Activated T-cell treated with anti-CD3 and anti-CD28 coated beads for 48 hours (primary cell): ENCODE measurements around the gene TIGD4.
A peak's percentile ranks its signal among the peaks of the same experiment; 100 is the strongest.

Experiments used
- DNase-seq: peaks from one replicate; pipeline ENCODE4 v3.0.0-alpha.2; 2020; ENCODE audit warnings: low read depth

Gene TIGD4

DNA sequence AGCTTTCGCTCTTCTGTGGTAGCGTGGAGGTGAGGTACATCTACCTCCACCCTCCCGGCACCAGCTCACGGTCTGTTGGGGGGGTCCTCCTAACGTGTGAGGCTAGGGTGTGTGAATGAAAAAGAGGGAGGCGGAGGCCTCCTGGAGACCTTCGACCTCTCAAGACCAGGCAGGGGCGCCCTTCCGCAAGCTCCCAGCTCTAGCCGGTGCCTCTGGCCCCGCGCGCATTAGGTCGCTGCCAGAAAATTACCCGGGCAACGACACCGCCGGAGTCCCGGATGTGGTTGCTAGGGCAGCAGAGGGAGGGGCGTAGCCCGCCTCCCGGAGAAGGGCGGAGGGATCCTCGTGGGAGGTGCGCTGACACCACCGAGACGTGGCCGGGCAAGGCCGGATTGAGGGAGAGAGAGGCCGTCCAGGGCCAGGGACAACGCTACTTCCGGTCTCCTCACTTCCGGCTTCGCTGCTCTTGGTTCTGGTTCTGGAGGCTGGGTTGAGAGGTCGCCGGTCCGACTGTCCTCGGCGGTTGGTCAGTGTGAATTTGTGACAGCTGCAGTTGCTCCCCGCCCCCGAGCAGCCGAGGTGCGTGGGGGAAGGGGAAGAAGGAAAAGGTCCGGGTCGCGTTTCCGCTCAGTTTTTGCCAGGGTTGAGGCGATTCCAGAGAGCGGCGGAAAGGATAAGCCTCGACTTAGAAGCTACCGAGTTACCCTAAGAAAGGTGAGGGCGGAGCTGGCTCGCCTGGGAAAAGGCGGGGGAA, at the start of gene TIGD4, which contains the start of gene ARFIP1:
TIGD4 (minus strand) TSS at position 218 of the 754 bp plus-strand sequence. CDS start 8,726 bp downstream, outside the sequence.
ARFIP1 (plus strand) TSS at position 442 of the 754 bp plus-strand sequence. CDS start 49,680 bp downstream, outside the sequence.
- DNase-seq, result peak; percentile 93

DNA sequence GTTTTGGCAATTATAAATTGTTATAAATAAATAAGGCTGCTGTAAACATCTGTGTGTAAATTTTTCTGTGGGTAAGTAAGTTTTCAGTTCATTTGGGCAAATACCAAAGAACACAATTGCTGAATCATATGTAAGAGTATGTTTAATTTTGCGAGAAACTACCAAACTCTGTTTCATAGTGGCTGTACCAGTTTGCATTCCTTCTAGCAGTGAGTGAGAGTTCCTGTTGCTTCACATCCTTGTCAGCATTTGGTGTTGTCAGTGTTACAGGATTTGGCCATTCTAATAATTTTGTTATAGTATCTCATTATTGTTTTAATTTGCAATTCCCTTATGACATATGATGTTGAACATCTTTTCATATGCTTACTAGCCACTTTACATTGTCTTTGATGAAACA, 48.6 kb upstream of the TIGD4 start:
- no peak for DNase-seq

DNA sequence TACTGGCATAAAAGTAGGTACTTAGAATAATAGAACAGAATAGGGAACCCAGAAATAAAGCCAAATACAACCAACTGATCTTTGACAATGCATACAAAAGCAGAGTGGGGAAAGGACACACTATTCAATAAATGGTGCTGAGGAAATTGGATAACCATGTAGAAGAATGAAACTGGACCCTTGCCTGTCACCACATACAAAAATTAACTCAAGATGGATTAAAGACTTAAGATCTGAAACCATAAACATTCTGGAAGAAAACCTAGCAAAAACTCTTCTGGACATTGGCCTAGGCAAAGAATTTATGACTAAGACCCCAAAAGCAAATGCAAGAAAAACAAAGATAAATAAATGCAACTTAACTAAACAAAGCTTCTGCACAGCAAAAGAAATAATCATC, 45.8 kb upstream of the TIGD4 start:
- DNase-seq, result no peak

DNA sequence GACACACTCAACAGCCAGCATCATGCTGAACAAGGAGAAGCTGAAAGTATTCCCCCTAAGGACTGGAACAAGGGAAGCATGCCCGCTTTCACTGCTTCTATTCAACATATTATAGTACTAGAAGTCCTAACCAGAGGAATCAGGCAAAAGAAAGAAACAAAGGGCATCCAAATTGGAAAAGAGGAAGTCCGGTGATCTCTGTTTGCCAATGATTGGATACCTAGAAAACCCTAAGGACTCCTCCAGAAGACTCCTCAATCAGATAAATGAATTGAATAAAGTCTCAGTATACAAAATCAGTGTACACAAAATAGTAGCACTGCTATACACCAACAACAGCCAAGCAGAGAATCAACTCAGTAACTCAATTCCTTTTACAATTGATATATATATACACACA, 45.0 kb upstream of the TIGD4 start:
- no peak for DNase-seq

DNA sequence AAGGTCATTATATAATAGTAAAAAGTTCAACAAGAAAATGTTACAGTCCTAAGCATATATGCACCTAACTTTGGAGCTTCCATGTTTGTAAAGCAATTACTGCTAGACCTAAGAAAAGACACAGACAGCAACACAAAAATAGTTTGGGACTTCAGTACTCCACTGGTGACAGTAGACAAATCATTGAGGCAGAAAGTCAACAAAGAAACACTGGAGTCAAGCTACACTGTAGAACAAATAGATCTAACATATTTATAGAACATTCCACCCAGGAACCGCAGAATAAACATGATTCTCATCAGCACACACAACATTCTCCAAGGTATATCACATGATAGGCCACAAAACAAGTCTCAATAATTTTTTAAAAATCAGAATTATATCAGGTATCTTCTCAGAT, 42.8 kb upstream of the TIGD4 start:
- no peak for DNase-seq

DNA sequence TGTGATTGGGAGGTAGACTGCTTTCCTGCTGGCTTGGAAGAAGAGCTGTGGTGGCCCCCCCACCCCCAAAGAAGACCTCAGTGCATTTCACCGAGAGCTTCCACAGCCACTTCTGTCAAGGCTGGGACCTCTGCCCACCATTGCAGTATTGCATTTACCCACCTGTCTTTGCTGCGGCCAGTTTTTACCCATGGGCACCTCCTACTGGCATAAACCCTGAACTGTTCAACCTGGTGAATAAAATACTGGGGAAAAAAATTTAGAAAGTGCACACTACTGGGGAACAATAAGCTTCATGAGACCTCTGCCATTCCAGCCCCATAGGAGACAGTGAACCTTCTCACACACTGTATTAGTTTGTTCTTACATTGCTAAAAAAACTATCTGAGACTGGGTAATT, 40.5 kb upstream of the TIGD4 start:
- DNase-seq, result no peak

DNA sequence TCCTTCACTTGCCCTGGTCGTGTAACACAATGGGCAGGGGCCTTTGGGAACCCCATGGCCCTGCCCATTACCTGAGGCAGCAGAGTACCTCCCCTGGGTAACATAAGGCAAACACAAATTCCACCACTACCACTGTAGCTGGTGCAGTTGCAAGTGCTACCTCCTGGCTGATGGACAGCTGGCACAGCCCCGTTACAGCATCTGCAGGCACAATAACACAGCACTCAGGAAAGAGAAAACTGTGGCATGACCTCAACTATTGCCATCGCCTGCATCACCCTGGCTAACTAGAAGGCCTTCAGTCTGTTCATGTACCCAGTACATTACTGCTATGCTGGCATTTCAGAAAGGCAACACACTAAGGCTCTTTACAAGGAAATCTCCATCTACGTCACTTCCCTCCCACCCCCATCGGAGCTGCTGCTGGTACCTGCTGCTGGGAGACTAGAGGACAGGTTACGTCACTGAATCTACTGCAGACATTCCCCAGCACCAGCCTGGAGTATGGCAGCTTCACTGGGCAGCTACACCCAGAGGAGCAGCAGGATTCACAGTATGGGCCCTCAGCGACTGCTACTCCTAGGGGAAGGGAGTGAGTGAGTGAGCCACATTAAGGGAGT, 39.6 kb upstream of the TIGD4 start:
- DNase-seq, result no peak

DNA sequence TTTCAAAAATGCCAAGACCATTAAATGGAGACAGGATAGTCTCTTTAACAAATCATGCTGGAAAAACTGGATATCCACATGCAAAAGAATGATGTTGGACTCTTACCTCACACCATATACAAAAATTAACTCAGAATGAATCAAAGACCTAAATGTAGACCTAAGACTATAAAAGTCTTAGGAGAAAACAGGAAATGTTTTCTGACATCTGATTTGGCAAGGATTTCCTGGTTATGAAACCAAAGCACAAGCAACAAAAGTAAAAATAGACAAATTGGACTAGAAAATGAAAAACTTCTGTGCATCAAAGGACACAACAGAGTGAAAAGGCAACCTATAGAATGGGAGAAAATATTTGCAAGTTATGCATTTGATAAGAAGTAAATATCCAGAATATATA, 37.8 kb upstream of the TIGD4 start:
- DNase-seq, result no peak

DNA sequence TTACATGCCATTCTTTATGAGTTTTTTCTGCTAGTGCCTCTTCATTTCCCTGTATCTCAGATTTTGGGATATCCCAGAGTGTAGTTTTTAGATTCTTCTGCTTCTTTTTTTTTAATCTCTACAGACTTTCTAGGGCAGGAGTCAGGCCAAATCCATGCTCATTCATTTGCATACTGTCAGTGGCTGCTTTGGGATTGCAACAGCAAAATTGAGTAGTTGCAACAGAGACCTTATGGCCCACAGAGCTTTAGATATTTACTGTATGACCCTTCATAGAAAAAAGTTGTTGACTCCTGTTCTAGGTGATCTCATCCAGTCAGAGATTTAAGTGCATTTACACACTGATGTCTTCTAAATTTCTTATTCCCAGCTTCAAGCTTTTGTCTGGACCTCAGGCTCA, 35.5 kb upstream of the TIGD4 start:
- DNase-seq, result no peak

DNA sequence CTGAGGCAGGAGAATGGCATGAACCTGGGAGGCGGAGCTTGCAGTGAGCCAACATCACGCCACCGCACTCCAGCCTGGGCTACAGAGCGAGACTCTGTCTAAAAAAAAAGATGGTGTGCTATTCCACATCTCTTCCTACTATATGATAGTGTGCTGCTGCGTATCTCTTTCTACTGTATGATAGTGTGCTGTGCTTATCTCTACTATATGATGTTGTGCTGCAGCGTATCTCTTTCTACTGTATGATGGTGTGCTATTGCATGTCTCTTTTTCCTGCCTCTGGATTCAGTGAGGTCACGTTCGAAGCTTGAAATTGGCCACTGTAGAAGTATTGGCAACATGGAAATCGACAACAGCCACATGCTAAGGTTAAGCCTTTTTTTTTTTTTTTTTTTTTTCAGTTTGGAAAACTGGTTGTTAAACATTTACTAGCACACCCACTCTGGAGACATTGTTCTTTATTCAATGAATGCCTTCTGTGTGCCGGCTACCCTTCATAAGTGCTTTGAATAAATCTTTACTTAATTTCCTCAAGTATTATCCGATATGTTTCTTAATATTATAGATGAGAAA, 31.3 kb upstream of the TIGD4 start:
- DNase-seq, result no peak

DNA sequence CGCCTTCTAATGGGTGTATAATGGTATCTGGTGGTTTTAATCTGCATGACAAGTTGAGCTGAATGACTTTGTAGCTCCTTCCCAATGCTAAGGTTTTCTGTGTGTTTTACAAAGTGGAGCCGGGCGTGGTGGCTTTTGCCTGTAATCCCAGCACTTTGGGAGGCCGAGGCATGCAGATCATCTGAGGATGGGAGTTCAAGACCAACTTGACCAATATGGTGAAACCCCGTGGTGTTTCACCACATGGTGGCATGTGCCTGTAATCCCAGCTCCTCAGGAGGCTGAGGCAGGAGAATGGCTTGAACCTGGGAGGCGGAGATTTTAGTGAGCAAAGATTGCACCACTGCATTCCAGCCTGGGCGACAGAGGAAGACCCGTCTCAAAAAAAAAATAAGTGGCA, 29.1 kb upstream of the TIGD4 start:
- no peak for DNase-seq

DNA sequence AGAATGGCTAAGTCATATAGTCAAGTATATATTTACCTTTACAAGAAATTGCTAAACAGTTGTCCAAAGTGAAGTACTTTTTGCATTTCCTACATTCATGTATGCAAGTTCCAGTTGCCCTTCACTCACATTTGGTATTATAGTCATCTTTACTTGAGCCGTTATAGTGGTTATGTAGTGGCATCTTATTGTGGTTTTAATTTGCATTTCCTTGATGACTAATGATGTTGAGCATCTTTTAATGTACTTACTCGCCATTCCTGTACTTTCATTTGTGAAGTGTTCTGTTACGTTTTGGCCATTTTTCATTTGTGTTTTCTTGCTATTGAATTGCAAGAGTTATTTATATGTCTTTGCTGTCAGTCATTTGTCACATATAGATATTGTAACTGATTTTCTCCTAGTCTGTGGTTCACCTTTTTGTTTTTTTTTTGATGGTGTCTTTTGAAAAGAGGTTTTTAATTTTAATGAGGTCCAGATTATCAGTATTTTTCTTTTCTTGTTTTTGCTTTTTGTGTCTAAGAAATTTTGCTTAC, 27.8 kb upstream of the TIGD4 start:
- no peak for DNase-seq

DNA sequence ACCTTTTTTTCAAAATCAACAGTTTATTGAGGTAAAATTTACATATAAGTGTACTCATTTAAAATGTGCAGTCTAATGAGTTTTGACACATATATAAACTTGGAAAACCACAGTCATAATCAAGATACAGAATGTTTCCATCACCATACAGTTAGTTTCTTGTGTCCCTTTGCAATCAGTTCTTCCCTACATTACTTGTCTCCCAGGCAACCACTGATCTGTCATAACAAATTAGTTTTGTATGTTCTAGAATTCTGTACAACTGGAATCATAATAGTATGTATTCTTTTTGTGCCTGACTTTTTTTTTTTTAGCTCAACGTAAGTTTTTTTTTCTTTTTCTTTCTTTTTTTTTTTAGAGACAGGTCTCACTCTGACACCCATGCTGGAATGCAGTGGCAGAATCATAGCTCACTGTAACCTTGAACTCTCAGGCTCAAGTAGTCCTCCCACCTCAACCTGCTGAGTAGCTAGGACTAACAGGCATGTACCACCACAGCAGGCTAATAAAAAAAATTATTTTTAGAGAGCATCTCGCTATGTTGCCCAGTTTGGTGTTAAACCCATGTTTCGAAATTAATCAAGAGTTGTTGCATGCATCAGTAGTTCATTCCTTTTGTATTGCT, 27.1 kb upstream of the TIGD4 start:
- no peak for DNase-seq

DNA sequence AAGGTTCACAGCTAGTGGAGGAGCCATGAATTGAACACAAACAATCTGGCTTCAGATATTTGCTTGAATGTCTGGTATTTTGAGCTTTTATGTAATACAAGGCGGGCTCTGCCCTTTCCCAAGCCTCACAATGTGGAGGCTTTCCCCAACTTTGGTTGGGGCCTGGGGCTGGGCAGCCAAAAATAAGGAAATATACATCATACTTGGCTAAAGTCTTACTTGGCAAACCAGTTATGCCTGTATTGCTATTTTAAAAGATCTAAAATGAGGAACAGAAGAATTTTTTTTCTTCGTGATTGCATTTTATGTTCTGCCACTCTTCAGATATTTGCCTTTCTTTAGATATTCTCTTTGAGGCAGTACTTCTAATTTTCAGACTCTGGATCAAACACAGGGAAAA, 26.3 kb upstream of the TIGD4 start:
- DNase-seq, result no peak

DNA sequence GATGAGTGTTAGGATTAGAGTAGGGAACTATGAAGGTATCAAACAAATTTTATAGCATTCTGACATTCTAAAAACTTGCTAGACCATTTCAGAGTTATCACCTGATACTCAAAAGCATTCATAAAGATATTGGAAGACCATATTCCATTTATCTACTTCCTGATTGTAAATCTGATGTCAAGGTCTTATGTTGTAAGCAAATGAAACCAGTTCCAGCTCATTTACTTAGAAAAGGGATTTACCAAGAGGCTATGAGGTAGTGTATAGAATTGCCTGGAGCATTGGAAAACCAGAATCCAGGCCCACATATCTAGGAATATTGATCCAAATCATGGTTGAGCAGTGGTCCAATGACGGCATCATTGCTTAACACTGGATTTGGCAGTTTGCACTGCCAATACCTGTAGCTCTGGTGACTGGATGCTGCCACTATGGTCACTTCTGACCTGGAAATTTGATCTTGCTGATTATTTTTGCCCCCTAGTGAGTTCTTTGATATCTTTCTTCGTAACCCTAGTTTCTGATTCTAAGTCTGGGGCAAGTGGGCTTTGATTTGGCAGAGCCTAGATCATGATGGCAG, 25.6 kb upstream of the TIGD4 start:
- no peak for DNase-seq

DNA sequence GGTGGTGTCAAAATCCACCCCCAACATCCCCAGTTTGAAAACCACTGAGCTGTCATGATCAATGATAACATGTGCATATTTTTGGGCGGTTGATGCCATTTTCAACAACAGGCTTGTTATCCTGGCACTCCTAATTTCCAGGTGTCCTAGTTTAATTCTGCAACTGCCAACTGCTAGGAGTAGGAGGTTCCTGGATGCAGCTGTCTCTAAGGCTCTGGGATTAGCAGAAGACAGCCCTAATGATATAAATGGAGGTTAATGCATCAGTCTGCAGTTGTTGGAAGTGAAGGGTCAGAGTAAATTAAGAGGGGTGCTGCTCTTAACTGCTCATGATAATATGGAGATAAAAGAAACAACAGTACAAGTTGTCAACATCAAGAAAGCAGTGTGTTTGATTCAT, 24.0 kb upstream of the TIGD4 start:
- no peak for DNase-seq

DNA sequence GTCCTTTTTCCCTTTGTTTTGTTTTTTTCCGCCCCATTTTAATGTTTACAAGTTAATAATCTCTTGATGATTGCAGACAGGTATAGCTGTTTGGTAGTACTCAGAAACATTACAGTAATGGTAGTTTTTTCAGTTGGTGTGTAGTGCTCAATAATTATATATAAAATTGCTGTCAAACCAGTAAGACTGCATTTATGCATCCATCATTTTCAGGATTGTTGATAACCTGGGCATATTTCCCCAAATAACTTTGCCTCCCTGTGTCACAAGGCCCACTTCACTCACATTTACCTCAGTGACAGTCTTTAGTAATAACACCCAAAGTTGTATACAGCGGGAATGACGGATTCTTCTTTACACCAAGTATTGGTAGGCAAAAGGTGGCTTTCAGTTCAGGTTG, 16.4 kb upstream of the TIGD4 start:
- no peak for DNase-seq

DNA sequence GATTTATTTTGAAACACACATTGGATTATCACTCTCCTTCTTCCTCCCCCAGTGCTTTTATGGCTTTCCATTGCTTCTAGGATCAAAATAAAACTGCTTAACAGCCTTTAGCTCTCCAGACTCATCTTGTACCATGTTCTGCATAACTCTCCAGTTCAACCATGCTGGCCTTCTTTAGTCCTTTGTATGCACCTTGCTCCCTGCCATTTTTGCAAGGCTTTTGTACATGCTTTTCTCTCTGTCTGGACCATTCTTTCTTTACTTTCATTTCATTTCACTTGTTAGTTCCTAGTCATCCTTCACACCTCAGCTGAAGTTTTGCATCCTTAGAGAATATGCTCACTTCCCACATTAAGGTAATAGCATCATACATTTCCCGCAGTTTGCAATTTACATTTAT, 7.1 kb upstream of the TIGD4 start:
- DNase-seq, result no peak

DNA sequence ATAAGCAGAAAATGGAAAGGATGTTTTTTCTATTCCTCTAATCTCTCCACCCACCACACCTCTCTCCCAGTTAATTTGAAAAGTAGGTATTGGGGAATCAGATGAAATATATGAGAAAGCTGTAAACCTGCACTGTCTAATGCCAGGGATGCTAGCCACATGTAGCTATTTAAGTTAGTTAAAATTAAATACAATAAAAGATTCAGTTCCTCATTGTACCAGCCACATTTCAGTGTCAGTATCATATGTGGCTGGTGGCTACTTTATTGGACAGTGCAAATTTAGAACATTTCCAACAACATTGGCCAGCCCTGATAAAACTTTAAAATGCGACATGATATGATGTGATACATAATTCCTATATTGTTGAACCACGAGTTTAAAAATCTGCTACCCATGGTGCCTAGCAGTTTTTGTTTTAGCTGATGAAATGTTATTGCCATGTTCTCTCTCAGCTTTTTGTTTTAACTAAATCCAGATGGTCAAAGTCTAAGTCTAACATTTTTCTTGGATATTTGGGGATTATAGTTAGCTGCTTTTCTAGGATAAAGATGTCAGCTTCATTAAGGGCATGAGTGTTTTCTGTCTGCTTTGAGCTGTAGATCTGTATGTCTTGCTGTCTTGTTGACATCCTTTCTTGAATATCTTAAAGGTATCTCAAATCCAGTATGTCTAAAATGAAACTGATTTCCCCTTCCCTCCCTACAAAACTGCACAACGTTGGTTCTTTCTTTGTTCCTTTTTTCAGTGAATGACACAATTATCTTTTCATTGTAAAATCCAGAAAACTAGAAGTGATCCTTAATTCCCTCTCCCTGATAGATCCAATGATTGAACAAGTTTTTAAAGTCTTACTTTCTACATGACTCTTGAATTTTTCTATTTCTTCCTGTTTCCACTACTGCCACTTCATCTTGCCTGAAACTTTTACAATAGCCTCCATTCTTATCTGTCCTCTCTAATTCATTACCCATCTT, 6.4 kb upstream of the TIGD4 start:
- no peak for DNase-seq

DNA sequence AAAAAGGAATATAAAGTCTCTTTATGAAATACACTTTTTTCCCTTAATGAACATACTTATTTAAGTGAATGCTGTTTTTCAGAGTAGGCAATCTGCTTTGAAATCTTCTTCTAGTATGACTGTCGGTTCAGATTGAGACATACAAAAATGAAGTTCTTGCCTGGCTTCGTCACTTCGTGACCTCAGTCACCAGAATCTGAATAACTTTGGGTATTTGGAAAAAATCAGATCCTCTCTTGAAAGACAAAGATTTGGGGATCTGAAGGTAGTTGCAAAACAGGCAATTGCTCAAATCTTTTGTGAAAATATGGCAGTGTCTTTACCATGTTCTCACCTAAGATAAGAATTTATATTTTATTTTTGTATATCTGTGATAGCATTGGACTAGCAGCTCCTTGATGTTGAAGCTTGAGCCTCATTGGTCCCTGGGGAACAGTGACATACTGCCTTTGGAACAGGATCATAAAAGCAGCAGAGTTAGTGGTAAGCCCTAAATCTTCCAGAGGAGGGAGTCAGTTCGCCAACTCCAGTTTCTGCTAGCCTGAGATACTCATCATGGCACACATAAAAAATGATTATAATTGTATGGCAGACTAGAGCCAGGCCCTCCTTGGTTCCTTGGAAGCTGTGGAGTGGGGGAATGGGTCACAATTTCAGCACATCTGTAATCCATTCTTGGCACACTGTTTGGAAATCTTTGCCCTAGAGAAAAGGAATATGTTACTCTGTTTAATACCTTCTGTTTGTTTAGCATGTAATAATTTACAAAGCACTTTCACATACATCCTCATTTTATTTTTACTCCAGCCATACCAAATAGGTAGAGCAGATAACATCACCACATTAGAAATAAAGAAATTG, 5.2 kb upstream of the TIGD4 start:
- no peak for DNase-seq
